Hepatocyte (in vitro differentiated cells): ENCODE data around the gene PPM1F. TPM values are rescaled to one million over a fixed set of nuclear protein-coding genes. Genes with fewer than 3 reads are reported as not detected.
"Not testable (repeated sequence)": the region's sequence is repeated elsewhere in the genome, so short reads cannot be mapped to it uniquely, and the experiment has no call there.

ENCODE experiments used
- DNase-seq: peaks from one replicate; pipeline ENCODE4 v3.0.0-alpha.2; 2016; ENCODE audit warnings: low spot score
- H2AFZ ChIP-seq: fragments of 200-600 bp; sonication (generic); 2 replicates; pipeline ENCODE4 v1.6.0; 2016; ENCODE audit warnings: antibody characterized with exemption, mild to moderate bottlenecking
- H3K27ac ChIP-seq: fragments of 200-600 bp; sonication (generic); 2 replicates; pipeline ENCODE4 v1.5.1; 2016; ENCODE audit warnings: mild to moderate bottlenecking
- H3K27me3 ChIP-seq: fragments of 200-600 bp; sonication (generic); 2 replicates; pipeline ENCODE4 v1.6.1; 2016
- H3K36me3 ChIP-seq: fragments of 200-600 bp; sonication (generic); replicated peaks from 2 replicates; pipeline ENCODE4 v1.5.1; 2016; ENCODE audit warnings: low read depth; ENCODE audit not compliant: insufficient read depth
- H3K4me1 ChIP-seq: fragments of 200-600 bp; sonication (generic); 2 replicates; pipeline ENCODE4 v1.5.1; 2016; ENCODE audit warnings: mild to moderate bottlenecking, moderate library complexity; ENCODE audit not compliant: insufficient read depth
- H3K4me2 ChIP-seq: fragments of 200-600 bp; sonication (generic); 2 replicates; pipeline ENCODE4 v1.6.0; 2016
- H3K4me3 ChIP-seq: fragments of 200-600 bp; sonication (generic); 2 replicates; pipeline ENCODE4 v1.5.1; 2016; ENCODE audit warnings: mild to moderate bottlenecking
- H3K79me2 ChIP-seq: fragments of 200-600 bp; sonication (generic); 2 replicates; pipeline ENCODE4 v1.6.0; 2017; ENCODE audit warnings: mild to moderate bottlenecking
- H3K9me2 ChIP-seq: fragments of 200-600 bp; sonication (generic); replicated peaks from 2 replicates; pipeline ENCODE4 v1.6.0; 2017; ENCODE audit warnings: mild to moderate bottlenecking; ENCODE audit not compliant: insufficient read depth
- H3K9me3 ChIP-seq: fragments of 200-600 bp; sonication (generic); 2 replicates; pipeline ENCODE4 v1.5.1; 2016; ENCODE audit warnings: low read depth, mild to moderate bottlenecking
- H4K20me1 ChIP-seq: fragments of 200-600 bp; sonication (generic); 2 replicates; pipeline ENCODE4 v1.6.0; 2016; ENCODE audit warnings: mild to moderate bottlenecking; ENCODE audit not compliant: insufficient read depth, poor library complexity, severe bottlenecking
- EZH2 ChIP-seq: fragments of 200-600 bp; sonication (generic); IDR thresholded peaks from 2 replicates; pipeline ENCODE4 v1.6.1; 2016; ENCODE audit warnings: antibody characterized with exemption, mild to moderate bottlenecking, borderline replicate concordance
- EZH2phosphoT487 ChIP-seq: fragments of 200-600 bp; sonication (generic); IDR thresholded peaks from one replicate; pipeline ENCODE4 v1.6.1; 2018; ENCODE audit warnings: antibody characterized with exemption, mild to moderate bottlenecking, low read depth, moderate library complexity; ENCODE audit not compliant: unreplicated experiment, severe bottlenecking
- whole genome bisulfite sequencing: methylation state at CpG from one replicate; pipeline ENCODE4 v1.1.6; 2016; ENCODE audit warnings: low lambda C conversion rate; ENCODE audit errors: missing lambda C conversion rate; 5-methylcytosine and 5-hydroxymethylcytosine counted together
- polyA plus RNA-seq: library from polyadenylated mRNA; unstranded; fragments of >200 nt; fragmentation: Nextera tagmentation; extraction: Ambion mirVana; gene quantifications from 2 replicates; pipeline ENCODE4 v1.2.1, GENCODE V29; 2016
- total RNA-seq: library from RNA; depleted of rRNA; stranded (reverse); fragments of >200 nt; gene quantifications from 2 replicates; pipeline ENCODE4 v1.2.3, GENCODE V29; 2014
- TF ChIP-seq, protein P1 (sequence below): fragments of 200-600 bp; sonication (generic); IDR thresholded peaks from 2 replicates; pipeline ENCODE4 v1.5.1; 2016; ENCODE audit warnings: antibody characterized with exemption, mild to moderate bottlenecking; ENCODE audit not compliant: poor library complexity

Gene PPM1F
- total and polyA plus RNA-seq, 2 experiments from 2014 or later: 16.1 to 17.8 TPM

DNA sequence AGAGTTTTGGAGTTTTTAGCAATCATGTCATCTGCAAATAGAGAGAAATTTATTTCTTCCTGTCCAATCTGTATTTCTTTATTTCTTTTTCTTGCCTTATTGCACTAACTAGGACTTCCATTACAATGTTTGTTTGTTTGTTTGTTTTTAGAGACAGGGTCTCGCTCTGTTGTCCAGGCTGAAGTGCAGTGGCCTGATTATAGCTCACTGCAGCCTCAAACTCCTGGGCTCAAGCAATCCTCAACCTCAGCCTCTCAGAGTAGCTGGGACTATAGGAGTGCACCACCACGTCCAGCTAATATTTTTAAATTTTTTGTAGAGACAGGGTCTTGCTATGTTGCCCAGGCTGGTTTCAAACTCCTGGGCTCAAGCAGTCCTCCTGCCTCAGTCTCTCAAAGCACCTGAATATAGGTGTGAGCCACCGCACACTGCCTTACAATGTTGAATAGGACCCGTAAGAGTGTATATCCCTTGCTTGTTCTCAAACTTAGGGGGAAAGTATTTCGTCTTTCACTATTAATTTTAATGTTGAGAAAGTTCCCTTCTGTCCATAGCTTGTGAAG, 55.6 kb downstream of the PPM1F start:
- 91% methylated on average over 5 of the region's 5 CpGs for WGBS
- DNase-seq: no peak
- H4K20me1 ChIP-seq: no peaks in the 10 kb centered on the region
- no peaks in the 10 kb centered on the region for H3K36me3 ChIP-seq
- no peaks in the 10 kb centered on the region for H3K9me3 ChIP-seq
- TF ChIP-seq, protein P1, sequence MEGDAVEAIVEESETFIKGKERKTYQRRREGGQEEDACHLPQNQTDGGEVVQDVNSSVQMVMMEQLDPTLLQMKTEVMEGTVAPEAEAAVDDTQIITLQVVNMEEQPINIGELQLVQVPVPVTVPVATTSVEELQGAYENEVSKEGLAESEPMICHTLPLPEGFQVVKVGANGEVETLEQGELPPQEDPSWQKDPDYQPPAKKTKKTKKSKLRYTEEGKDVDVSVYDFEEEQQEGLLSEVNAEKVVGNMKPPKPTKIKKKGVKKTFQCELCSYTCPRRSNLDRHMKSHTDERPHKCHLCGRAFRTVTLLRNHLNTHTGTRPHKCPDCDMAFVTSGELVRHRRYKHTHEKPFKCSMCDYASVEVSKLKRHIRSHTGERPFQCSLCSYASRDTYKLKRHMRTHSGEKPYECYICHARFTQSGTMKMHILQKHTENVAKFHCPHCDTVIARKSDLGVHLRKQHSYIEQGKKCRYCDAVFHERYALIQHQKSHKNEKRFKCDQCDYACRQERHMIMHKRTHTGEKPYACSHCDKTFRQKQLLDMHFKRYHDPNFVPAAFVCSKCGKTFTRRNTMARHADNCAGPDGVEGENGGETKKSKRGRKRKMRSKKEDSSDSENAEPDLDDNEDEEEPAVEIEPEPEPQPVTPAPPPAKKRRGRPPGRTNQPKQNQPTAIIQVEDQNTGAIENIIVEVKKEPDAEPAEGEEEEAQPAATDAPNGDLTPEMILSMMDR: no peak
- TF ChIP-seq EZH2phosphoT487 (no peak), EZH2 (no peak)
- H3K27me3 ChIP-seq: no peaks in the 10 kb centered on the region
- H3K4me2 ChIP-seq: no peak overlapping the region
- H2AFZ ChIP-seq: no peak overlapping the region
- H3K79me2 ChIP-seq: no peaks in the 10 kb centered on the region
- no peaks in the 10 kb centered on the region for H3K4me1 ChIP-seq
- no peaks in the 10 kb centered on the region for H3K9me2 ChIP-seq
- no peak overlapping the region for H3K27ac ChIP-seq
- H3K4me3 ChIP-seq: no peak overlapping the region

DNA sequence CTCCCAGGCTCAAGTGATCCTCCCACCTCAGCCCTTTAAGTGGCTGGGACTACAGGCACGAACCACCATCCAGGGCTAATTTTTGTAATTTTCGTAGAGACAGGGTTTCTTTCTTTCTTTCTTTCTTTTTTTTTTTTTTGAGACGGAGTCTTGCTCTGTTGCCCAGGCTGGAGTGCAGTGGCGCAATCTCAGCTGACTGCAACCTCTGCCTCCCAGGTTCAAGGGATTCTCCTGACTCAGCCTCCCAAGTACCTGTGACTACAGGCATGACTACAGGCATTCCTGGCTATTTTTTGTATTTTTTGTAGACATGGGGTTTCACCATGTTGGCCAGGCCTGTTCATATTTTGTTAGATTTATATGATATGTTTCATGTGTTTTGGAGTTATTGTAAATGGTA, 56.4 kb downstream of the PPM1F start:
- not testable (repeated sequence) for H2AFZ ChIP-seq, H3K27me3 ChIP-seq, H3K79me2 ChIP-seq, H3K4me3 ChIP-seq, H3K36me3 ChIP-seq, H4K20me1 ChIP-seq, DNase-seq, H3K4me1 ChIP-seq, H3K9me3 ChIP-seq, H3K9me2 ChIP-seq, H3K27ac ChIP-seq, H3K4me2 ChIP-seq
- WGBS: 82% methylated on average over 2 of the region's 4 CpGs

GRCh38 chr22:21894799-21895198, 57.8 kb downstream of the PPM1F start:
- Histone ChIP-seq H3K4me2 (no peak overlapping the region), H3K27me3 (no peaks in the 10 kb centered on the region), H4K20me1 (no peaks in the 10 kb centered on the region), H2AFZ (no peak overlapping the region), H3K36me3 (no peaks in the 10 kb centered on the region), H3K4me1 (no peaks in the 10 kb centered on the region), H3K9me2 (no peaks in the 10 kb centered on the region), H3K9me3 (no peaks in the 10 kb centered on the region), H3K27ac (no peak overlapping the region), H3K4me3 (no peak overlapping the region), H3K79me2 (no peaks in the 10 kb centered on the region)
- 91% methylated on average over 8 of the region's 8 CpGs for WGBS
- DNase-seq: no peak
- TF ChIP-seq EZH2phosphoT487 (no peak), EZH2 (no peak)
- TF ChIP-seq, protein P1: no peak

- Histone ChIP-seq H3K9me2 (no peaks in the 10 kb centered on the region), H3K4me2 (no peak overlapping the region), H3K79me2 (no peaks in the 10 kb centered on the region), H3K27ac (no peak overlapping the region), H3K36me3 (no peaks in the 10 kb centered on the region), H3K27me3 (no peaks in the 10 kb centered on the region), H4K20me1 (no peaks in the 10 kb centered on the region), H3K9me3 (no peaks in the 10 kb centered on the region), H2AFZ (no peak overlapping the region), H3K4me3 (no peak overlapping the region), H3K4me1 (no peaks in the 10 kb centered on the region)
- 94% methylated on average over 10 of the region's 10 CpGs for WGBS
- TF ChIP-seq, protein P1: no peak
- TF ChIP-seq EZH2: no peak
- no peak for TF ChIP-seq EZH2phosphoT487
- DNase-seq: no peak
Observed at GRCh38 chr22:21889251-21889990, 63.2 kb downstream of the PPM1F start.
